Activated CD4-positive, alpha-beta T cell treated with anti-CD3 and anti-CD28 coated beads, Interleukin-2, amount 50 U/mL, for 24 hours (primary cell): ENCODE measurements around the gene DBF4B.
"Not testable (repeated sequence)": the region's sequence is repeated elsewhere in the genome, so short reads cannot be mapped to it uniquely, and the experiment has no call there.

Experiments used
- DNase-seq, 2 donors: peaks; one replicate each; pipeline ENCODE4 v3.0.0-alpha.2; 2020; ENCODE audit warnings: low read depth in 1 of 2, low spot score in 1 of 2

DBF4B gene

GRCh38 chr17:44733753-44734152 is 25.3 kb downstream of the DBF4B start:
- DNase-seq, result no peak

DNA sequence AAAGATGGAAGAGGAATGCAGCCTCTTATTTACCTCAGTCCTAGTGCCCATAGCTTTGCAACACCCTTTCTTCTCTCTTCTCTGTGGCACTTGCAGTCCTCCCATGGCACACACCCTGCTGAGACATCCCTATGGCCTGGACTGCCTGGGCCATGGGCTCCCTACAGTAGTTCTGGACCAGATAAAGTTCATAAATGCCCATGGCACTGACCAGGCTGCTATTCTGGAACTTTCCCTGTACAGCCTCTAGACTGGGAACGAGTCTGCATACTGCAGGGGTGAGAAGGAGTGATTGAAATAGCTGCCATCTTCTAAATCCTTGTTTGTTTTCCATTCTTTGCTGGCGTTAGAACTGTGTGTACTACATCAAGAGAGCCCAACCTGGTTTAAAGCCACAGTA is 25.8 kb downstream of the DBF4B start:
- no peak for DNase-seq

GRCh38 chr17:44736551-44737240 is 28.2 kb downstream of the DBF4B start:
- no peak for DNase-seq

DNA sequence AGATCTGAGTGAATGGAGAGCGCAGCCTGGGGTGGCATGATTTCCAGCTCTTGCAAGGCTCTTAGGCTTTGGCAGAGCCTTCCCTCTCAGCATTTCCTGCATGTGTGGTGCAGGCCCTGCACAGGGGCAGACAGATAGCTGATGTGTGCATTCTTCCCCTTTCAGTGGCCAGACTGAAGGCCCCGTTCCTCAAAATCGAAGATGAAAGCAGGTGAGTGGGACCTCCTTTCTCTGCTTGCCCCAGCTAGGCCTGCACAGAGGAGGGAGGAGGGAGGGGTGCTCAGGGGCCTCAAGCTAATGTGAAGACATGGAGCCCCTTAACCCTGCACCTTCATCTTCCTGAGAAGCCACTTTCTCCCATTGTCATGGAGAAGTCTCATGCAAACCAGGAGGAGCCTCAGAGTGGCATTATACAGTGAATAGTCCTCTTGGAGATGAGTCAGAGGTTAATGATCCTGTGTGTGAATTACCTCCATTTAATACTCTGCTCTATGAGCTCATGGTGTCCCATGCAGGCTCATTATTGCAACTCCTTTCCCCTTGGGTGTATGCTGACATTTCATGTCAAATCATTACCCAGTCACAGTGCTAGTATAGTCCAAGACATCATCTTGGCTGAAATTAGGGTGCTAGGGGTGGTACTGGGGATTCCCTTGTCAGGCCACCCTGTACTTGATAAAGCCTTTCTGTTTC is 29.9 kb downstream of the DBF4B start:
- DNase-seq, result no peak

DNA sequence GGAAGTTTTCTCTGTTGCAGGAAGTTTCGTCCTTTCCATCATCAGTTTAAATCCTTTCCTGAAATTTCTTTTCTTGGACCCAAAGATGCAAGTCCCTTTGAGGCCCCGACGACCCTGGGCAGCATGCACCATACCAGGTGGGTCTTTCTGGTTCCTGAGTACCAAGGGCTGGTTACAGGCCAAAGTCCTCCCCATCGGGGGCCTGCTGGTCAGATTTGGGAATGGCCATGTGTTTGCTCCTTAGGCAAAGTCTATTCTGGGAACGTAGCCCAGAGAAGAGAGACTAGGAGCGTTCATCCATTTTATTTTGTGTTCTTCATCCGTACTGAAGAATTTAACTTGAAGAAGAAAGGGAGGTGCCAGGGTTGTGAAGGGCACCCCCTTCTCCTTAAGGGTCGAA is 32.9 kb downstream of the DBF4B start:
- DNase-seq, result no peak

DNA sequence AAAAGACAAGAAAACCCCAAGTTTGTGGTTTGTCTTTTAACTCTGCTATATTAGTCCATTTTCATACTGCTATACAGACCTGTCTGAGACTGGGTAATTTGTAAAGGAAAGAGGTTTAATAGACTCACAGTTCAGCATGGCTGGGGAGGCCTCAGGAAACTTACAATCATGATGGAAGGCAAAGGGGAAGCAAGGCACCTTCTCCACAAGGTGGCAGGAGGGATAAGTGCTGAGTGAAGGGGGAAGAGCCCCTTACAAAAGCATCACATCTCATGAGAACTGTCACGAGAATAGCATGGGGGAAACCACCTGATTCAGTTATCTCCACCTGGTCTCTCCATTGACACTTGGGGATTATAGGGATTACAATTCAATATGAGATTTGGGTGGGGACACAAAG is 36.8 kb downstream of the DBF4B start:
- DNase-seq, result no peak

DNA sequence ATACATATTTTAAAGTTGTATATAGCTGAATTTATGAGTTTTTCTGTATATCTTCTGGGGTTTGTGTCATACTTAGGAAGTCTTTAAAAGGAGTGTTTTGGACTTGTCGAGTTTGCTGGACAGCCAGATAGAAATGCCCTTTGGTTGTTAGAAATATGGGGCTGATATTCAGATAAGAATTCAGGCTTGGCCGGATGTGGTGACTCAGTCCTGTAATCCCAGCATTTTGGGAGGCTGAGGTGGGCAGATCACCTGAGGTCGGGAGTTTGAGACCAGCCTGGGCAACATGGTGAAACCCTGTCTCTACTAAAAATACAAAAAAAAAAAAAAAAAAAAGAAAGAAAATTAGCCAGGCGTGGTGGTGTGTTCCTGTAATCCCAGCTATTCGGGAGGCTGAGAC is 37.3 kb downstream of the DBF4B start:
- not testable (repeated sequence) for DNase-seq

DNA sequence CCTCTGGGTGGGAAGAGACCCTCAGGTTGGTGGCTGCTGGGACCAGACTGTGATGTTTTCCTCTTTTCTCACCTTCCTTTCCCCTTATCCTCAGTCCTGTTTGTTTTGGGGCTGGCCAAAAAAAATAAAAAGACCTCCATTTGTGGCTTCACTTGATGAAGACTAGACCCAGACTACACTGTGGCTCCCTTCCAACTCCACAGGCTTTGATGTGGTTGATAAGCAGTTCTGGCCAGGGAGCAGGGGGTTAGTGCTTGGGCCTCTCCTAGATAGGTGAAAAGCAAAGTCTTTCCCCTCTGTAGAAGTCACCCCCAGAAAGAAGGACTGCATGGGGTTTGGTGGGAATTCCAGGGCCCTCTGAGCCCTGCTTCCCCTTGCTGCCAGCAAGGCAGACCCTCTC is 39.1 kb downstream of the DBF4B start:
- DNase-seq, result no peak

- no peak for DNase-seq
Observed at GRCh38 chr17:44749076-44749979, 40.9 kb downstream of the DBF4B start.

GRCh38 chr17:44749980-44750318 is 41.5 kb downstream of the DBF4B start:
- no peak for DNase-seq

- no peak for DNase-seq
Observed at GRCh38 chr17:44751331-44751730, 42.9 kb downstream of the DBF4B start.

GRCh38 chr17:44751806-44752205 is 43.3 kb downstream of the DBF4B start:
- no peak for DNase-seq

GRCh38 chr17:44752953-44753861 is 44.7 kb downstream of the DBF4B start:
- DNase-seq, result no peak

DNA sequence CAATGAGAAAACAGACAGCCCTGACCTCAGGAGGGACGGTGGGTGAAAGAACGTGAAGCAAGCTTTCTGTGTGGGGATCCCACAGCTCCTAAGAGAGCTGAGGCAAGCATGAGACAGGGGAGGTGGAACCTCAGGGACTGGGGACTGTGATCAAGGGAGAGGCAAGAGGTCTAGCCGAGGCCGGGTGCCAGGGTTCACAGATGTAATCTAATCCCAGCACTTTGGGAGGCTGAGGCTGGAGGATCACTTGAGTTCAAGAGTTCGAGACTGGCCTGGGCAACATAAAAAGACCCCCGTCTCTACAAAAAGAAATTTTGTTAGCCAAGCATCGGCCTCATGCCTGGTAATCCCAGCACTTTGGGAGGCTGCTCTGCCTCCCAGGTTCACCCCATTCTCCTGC is 45.8 kb downstream of the DBF4B start:
- DNase-seq, result no peak

DNA sequence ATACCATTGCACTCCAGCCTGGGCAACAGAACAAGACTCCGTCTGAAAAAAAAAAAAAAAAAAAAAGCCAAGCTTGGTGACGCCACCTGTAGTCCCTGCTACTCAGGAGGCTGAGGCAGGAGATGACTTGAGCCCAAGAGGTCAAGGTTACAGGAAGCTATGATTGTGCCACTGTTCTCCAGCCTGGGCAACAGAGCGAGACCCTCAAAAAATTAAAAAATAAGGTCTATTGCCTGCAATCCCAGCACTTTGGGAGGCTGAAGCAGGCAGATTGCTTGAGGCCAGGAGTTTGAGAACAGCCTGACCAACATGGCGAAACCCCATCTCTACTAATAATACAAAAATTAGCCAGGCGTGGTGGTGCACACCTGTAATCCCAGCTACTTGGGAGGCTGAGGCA is 46.7 kb downstream of the DBF4B start:
- not testable (repeated sequence) for DNase-seq

DNA sequence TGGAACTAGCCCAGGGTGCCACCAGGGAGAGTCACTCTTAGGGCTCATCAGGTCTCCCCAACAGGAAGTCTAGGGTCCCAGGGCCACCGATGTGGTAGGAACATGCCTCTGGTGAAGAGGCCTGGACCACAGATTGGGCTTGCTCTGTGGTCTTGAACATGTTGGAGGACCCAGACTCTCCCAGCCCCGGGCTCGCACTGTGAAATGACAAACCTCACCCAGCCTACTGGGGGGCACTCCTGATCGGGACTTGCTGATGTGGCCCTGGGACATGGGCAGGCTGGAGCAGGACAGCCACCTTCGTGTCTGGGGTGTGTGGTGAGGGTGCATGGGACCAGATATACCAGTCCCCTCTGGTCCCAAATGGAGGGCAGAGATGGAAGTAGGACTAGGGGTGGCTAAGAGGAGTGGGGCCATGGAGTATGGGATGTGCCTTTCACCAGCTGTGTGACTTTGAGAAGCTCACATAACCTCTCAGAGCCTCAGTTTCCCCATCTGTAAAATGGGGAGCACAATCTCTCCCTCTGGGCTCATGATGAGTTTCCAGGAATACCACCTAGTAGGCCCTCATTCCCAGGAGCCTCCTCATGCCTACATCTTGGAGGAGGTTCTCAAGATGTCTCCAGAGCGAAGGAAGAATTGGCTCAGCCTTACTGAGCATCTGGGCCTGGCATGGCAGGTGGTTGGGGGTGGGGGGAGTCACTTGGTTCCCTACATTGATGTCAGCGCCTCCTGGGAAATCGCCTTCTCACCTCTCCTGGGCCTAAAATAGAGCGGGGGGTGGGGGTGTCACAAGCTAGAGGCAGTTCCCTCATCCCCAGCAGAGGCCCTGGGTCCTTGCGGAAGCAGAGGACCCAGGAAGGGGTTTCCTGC is 48.8 kb downstream of the DBF4B start:
- no peak for DNase-seq

- no peak for DNase-seq
Observed at GRCh38 chr17:44757918-44758413, 49.5 kb downstream of the DBF4B start.

DNA sequence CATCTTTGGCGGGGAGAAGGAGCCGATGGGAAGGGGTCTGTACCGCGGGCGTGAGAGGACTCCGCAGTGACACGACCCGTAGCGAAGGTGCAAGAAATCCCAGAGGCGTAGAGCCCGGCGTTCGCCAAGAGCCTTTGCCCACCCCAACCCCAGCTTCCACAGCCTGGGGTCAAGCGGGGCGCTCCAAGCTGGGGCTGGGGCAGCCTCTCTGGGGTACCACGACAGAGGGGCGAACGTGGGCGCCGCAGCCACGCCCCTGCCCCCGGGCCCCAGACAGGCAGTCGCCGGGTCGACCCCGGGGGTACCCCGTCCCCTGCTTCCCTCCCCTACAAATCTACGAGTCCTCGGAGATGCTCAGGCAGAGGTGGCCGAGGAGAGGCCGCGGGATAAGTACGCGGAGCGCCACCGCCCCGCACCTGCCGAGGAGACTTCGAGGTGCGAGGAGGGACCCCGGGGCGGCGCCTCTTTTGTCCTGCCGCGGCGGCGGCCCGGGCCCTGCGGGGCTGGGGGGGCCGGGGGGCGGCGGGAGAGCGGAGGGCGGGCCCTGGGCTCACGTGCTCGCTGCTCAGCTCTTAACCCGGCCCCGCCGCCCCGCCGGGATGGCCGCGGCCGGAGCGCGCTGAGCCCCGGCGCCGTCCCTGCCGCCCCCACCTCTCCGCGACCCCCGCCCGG is 50.1 kb downstream of the DBF4B start, which contains the start of gene ADAM11:
ADAM11 (plus strand) TSS at position 575 of the 672 bp plus-strand sequence. CDS start 212 bp downstream, outside the sequence.
- DNase-seq, result no peak
